ENCODE results near the gene RGS11. TPM values are rescaled to one million over a fixed set of nuclear protein-coding genes. Genes with fewer than 3 reads are reported as not detected.
"Not testable (repeated sequence)": the region's sequence is repeated elsewhere in the genome, so short reads cannot be mapped to it uniquely, and the experiment has no call there.

The RGS11 gene
- total RNA-seq, 1 donor: 1.2 TPM

GRCh38 chr16:230949-231348, 44.8 kb downstream of the RGS11 start:
- H3K4me3 ChIP-seq (ENCODE audit: low read depth, low read length): no peak overlapping the region
- no peak for DNase-seq (ENCODE audit: low read depth)
- TF ChIP-seq, protein P1, sequence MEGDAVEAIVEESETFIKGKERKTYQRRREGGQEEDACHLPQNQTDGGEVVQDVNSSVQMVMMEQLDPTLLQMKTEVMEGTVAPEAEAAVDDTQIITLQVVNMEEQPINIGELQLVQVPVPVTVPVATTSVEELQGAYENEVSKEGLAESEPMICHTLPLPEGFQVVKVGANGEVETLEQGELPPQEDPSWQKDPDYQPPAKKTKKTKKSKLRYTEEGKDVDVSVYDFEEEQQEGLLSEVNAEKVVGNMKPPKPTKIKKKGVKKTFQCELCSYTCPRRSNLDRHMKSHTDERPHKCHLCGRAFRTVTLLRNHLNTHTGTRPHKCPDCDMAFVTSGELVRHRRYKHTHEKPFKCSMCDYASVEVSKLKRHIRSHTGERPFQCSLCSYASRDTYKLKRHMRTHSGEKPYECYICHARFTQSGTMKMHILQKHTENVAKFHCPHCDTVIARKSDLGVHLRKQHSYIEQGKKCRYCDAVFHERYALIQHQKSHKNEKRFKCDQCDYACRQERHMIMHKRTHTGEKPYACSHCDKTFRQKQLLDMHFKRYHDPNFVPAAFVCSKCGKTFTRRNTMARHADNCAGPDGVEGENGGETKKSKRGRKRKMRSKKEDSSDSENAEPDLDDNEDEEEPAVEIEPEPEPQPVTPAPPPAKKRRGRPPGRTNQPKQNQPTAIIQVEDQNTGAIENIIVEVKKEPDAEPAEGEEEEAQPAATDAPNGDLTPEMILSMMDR (IDR thresholded peaks at IDR 0.05; ENCODE audit: insufficient read depth, low read length): no peak

- DNase-seq (ENCODE audit: low read depth); H3K4me3 ChIP-seq (ENCODE audit: low read depth, low read length): not testable (repeated sequence)
Observed at GRCh38 chr16:230351-230750, 45.4 kb downstream of the RGS11 start.

DNA sequence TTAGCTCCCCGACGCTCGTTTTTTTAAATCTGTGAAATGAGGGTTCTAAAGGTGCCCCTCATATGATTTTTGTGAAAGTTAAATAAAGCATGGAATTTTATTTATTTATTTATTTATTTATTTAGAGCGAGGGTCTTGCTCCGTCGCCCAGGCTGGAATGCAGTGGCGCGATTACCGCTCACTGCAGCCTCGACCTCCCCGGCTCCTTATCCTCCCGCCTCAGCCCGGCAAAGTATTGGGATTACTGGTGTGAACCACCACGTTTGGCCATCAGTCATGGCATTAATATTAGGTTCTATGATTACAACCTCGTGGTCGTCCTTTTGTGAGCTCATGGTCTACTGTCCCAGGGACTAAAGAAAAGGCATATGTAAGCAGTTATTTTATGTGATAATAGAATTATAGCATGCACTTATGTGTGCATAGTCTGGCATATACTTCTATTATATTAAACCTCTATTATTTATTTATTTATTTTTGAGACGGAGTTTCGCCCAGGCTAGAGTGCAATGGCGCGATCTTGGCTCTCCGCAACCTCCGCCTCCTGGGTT, 45.9 kb downstream of the RGS11 start:
- DNase-seq (ENCODE audit: low read depth): no peak
- TF ChIP-seq, protein P1 (IDR thresholded peaks at IDR 0.05; ENCODE audit: insufficient read depth, low read length): no peak
- peak overlapping the region; percentile 86 for H3K4me3 ChIP-seq (ENCODE audit: low read depth, low read length)

DNA sequence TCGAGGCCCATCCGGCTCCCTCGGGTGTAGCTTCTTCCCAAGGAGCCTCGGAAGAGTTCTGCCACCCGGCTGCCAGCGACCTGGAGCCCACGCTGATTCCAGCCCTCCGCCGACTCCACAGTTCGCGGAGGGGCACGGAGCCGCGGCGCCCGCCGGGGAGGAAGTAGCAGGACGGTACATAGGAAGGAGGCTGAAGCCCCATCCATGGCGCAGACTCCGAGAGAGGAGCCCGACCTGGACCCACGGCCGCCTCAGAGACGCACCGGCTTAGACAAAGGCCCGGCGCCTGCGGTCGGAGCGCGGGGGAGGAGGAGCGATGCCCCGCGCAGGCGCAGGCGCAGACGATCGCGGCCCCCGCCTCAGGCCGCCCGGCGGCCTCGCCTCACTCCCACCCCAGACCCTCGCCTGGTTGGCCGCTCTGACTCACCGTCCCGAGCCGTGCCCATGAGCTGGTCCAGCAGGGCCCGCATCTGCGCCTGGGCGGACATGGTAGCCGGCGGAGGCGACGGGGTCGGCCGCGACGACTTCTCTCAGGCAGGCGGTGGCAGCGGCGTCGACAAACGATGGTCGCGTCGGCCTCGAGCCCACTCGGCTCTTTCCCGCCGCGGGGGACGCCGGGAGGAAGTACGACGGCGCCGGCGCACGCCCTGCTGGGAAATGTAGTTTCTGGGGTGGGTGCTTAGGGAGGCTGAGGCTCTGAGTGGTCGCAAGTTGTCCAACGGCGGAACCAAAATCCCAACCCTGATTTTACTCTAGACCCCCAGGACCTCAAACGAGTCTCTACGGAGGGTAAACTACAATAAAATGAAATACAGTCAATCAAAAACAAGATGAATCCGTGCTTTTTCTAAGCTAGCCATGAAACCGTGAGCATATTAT, 46.7 kb downstream of the RGS11 start, which contains the start of gene LUC7L:
TSS of gene LUC7L (minus strand) at position 598 of the 879 bp plus-strand sequence. CDS start at position 488, 110 bp downstream.
- H3K4me3 ChIP-seq (ENCODE audit: low read depth, low read length): peak within 1 kb of the TSS; percentile 86
- TF ChIP-seq, protein P1 (IDR thresholded peaks at IDR 0.05; ENCODE audit: insufficient read depth, low read length): no peak
- DNase-seq (ENCODE audit: low read depth): peak; percentile 82

GRCh38 chr16:228151-228851, 47.4 kb downstream of the RGS11 start:
- DNase-seq (ENCODE audit: low read depth): no peak
- peak overlapping the region; percentile 86 for H3K4me3 ChIP-seq (ENCODE audit: low read depth, low read length)
- TF ChIP-seq, protein P1 (IDR thresholded peaks at IDR 0.05; ENCODE audit: insufficient read depth, low read length): no peak

DNA sequence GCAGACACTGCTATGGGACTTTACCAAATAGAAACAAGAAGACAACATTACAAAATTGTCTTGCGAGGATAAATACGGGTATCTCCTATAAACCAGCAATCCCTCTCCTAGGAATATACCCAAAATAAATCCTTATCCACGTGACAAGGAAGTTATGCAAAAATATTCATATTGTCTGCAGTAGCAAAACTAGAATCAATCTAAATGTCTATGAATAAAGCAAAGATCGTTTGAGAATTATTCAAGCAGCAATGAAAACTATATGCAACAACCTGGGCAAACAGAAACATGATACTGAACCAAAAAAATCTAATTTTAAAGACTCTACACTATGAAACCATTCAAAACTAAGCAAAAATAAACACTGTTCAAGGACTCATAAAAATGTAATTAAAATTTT, 55.7 kb downstream of the RGS11 start:
- TF ChIP-seq, protein P1 (IDR thresholded peaks at IDR 0.05; ENCODE audit: insufficient read depth, low read length): no peak
- no peak for DNase-seq (ENCODE audit: low read depth)
- H3K4me3 ChIP-seq (ENCODE audit: low read depth, low read length): no peak overlapping the region

Other genes starting within 250 kb of the RGS11 start
- 5.1 and 6.1 TPM in 2 replicates for gene POLR3K, start 222.3 kb downstream of the RGS11 start, total RNA-seq (ENCODE audit: low replicate concordance)
- gene SNRNP25, start 222.1 kb downstream of the RGS11 start, total RNA-seq (ENCODE audit: low replicate concordance): 11.8 and 15.8 TPM in 2 replicates
- 39.4 and 66.8 TPM in 2 replicates for gene RHBDF1, start 203.3 kb downstream of the RGS11 start, total RNA-seq (ENCODE audit: low replicate concordance)
- gene MPG, start 197.7 kb downstream of the RGS11 start, total RNA-seq (ENCODE audit: low replicate concordance): 53.1 and 124 TPM in 2 replicates
- 7.1 and 13.0 TPM in 2 replicates for gene NPRL3, start 137.3 kb downstream of the RGS11 start, total RNA-seq (ENCODE audit: low replicate concordance)
- not detected in 2 replicates for gene HBZ, start 123.3 kb downstream of the RGS11 start, total RNA-seq (ENCODE audit: low replicate concordance)
- not detected in 2 replicates for gene HBM, start 110.0 kb downstream of the RGS11 start, total RNA-seq (ENCODE audit: low replicate concordance)
- gene HBA2, start 103.1 kb downstream of the RGS11 start, total RNA-seq (ENCODE audit: low replicate concordance): not detected in 2 replicates
- not detected in 2 replicates for gene HBA1, start 99.3 kb downstream of the RGS11 start, total RNA-seq (ENCODE audit: low replicate concordance)
- gene HBQ1, start 95.5 kb downstream of the RGS11 start, total RNA-seq (ENCODE audit: low replicate concordance): 0.63 TPM in 1 of 2 replicates, not detected in the other
- 37.0 and 82.3 TPM in 2 replicates for gene LUC7L, start 46.5 kb downstream of the RGS11 start, total RNA-seq (ENCODE audit: low replicate concordance)
- 49.5 and 72.0 TPM in 2 replicates for gene FAM234A, start 41.1 kb downstream of the RGS11 start, total RNA-seq (ENCODE audit: low replicate concordance)
- 1.6 TPM in 1 of 2 replicates, not detected in the other for gene ARHGDIG, start 4.6 kb upstream of the RGS11 start, total RNA-seq (ENCODE audit: low replicate concordance)
- not detected in 2 replicates for gene PDIA2, start 7.2 kb upstream of the RGS11 start, total RNA-seq (ENCODE audit: low replicate concordance)
- 13.4 and 26.4 TPM in 2 replicates for gene AXIN1, start 76.8 kb upstream of the RGS11 start, total RNA-seq (ENCODE audit: low replicate concordance)
- gene MRPL28, start 94.6 kb upstream of the RGS11 start, total RNA-seq (ENCODE audit: low replicate concordance): 49.3 and 83.6 TPM in 2 replicates
- 25.2 and 51.2 TPM in 2 replicates for gene PGAP6, start 106.0 kb upstream of the RGS11 start, total RNA-seq (ENCODE audit: low replicate concordance)
- gene NME4, start 121.3 kb upstream of the RGS11 start, total RNA-seq (ENCODE audit: low replicate concordance): 35.8 and 75.8 TPM in 2 replicates
- 6.1 and 8.1 TPM in 2 replicates for gene DECR2, start 125.9 kb upstream of the RGS11 start, total RNA-seq (ENCODE audit: low replicate concordance)
- gene RAB11FIP3, start 149.7 kb upstream of the RGS11 start, total RNA-seq (ENCODE audit: low replicate concordance): 14.7 and 24.4 TPM in 2 replicates